Measurements from ENCODE around the gene TCF3.

- TF ChIP-seq CTCF (IDR thresholded peaks at IDR 0.05; ENCODE audit: low read depth, low read length, missing input control) (no peak), HNF4G (IDR thresholded peaks at IDR 0.05) (no peak), JUND (IDR thresholded peaks at IDR 0.05) (no peak), MAX (IDR thresholded peaks at IDR 0.05) (no peak), GABPA (IDR thresholded peaks at IDR 0.05 in 1 of 2, conservative IDR thresholded peaks at IDR 0.05 in 1 of 2) (no peak), TAF1 (conservative IDR thresholded peaks at IDR 0.05) (no peak), SP1 (IDR thresholded peaks at IDR 0.05) (no peak), REST (IDR thresholded peaks at IDR 0.05) (no peak), EGR1 (IDR thresholded peaks at IDR 0.05; ENCODE audit: low read depth in 2 of 2) (no peak), YY1 (IDR thresholded peaks at IDR 0.05) (no peak), RXRA (IDR thresholded peaks at IDR 0.05) (no peak), FOXA2 (IDR thresholded peaks at IDR 0.05) (no peak), RAD21 (IDR thresholded peaks at IDR 0.05) (no peak)
Measured at GRCh38 chr19:1598777-1599459, 53.5 kb downstream of the TCF3 start.
